Measurements from ENCODE around the gene MEP1A.
"Not testable (repeated sequence)": the region's sequence is repeated elsewhere in the genome, so short reads cannot be mapped to it uniquely, and the experiment has no call there.

MEP1A gene

GRCh38 chr6:46764961-46765360 is 28.2 kb upstream of the MEP1A start:
- no peak for DNase-seq (ENCODE audit: low spot score)
- Histone ChIP-seq H3K4me3 (no peak overlapping the region), H3K27ac (no peak overlapping the region)
- no peak for TF ChIP-seq CTCF (IDR thresholded peaks at IDR 0.05)

- Histone ChIP-seq H3K27ac (peak overlapping the region in 1 of 2 donors; percentile 20), H3K4me3 (no peak overlapping the region)
- no peak for DNase-seq (ENCODE audit: low spot score)
- no peak for TF ChIP-seq CTCF (IDR thresholded peaks at IDR 0.05)
Measured at GRCh38 chr6:46772016-46772415, 21.2 kb upstream of the MEP1A start.

GRCh38 chr6:46772762-46773161 is 20.4 kb upstream of the MEP1A start:
- H3K27ac ChIP-seq, result peak overlapping the region in 1 of 2 donors; percentile 20
- DNase-seq (ENCODE audit: low spot score), result no peak
- TF ChIP-seq CTCF (IDR thresholded peaks at IDR 0.05), result no peak
- H3K4me3 ChIP-seq, result no peak overlapping the region

GRCh38 chr6:46773201-46773855 is 19.9 kb upstream of the MEP1A start:
- no peak overlapping the region for H3K4me3 ChIP-seq
- no peak for TF ChIP-seq CTCF (IDR thresholded peaks at IDR 0.05)
- DNase-seq (ENCODE audit: low spot score), result no peak
- H3K27ac ChIP-seq, result peak overlapping the region in 1 of 2 donors; percentile 15

GRCh38 chr6:46774736-46775135 is 18.5 kb upstream of the MEP1A start:
- H3K27ac ChIP-seq; DNase-seq (ENCODE audit: low spot score); H3K4me3 ChIP-seq: not testable (repeated sequence)

- no peak for TF ChIP-seq CTCF (IDR thresholded peaks at IDR 0.05)
- no peak overlapping the region for H3K27ac ChIP-seq
- H3K4me3 ChIP-seq, result no peak overlapping the region
- DNase-seq (ENCODE audit: low spot score), result no peak
Measured at GRCh38 chr6:46776070-46776712, 17.0 kb upstream of the MEP1A start.

- no peak overlapping the region for H3K4me3 ChIP-seq
- H3K27ac ChIP-seq, result no peak overlapping the region
- DNase-seq (ENCODE audit: low spot score), result no peak
- no peak for TF ChIP-seq CTCF (IDR thresholded peaks at IDR 0.05)
Measured at GRCh38 chr6:46777476-46778346, 15.5 kb upstream of the MEP1A start.
